GM18511 (cell line): Measurements from ENCODE around the gene PTPN7.
"Not testable (repeated sequence)": the region's sequence is repeated elsewhere in the genome, so short reads cannot be mapped to it uniquely, and the experiment has no call there.

Source experiments
- ATAC-seq: cut with Tn5 transposase; IDR thresholded peaks from one replicate; pipeline ENCODE4 v1.9.1; 2021; ENCODE audit warnings: mild to moderate bottlenecking, moderate library complexity; ENCODE audit not compliant: unreplicated experiment

PTPN7 gene

DNA sequence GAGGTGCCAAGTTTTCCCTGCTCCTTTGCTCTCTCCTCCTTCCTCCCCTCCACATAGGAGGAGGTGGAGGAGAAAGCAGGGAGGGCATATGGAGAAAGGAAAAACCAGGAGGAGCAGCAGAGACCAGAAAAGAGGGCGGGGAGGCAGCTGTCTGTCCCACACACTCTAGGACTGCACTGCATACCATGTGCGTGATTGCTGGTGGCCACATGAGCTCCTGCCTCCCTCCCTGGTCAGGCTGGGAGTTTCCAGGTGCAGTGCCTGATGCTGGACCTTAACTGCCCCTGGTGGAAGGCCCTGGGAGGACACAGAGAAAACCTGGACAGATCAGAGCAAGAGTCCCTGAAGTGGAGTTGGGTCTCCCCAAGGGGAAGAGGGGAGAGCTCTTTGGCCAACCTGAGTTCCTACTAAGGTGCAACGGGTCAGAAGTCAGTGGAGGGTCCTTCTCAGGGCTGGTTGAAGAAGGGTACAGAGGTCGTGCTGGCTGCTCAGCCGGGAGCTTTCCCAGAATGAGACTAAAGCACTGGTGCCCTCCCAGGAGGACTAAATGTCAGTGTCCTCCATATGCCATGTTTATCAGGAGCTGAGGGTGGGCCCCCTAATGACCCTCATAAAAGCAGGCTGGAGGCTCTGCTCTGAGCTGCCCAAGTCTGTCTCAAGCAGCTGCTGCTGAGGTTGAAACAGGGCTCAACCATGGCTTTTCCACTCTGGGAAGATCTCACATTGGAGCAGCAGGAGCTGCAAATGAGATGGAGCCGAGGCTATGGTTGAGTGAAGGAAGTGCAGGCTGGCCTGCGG lies 29.7 kb upstream of the PTPN7 start:
- no peak for ATAC-seq

DNA sequence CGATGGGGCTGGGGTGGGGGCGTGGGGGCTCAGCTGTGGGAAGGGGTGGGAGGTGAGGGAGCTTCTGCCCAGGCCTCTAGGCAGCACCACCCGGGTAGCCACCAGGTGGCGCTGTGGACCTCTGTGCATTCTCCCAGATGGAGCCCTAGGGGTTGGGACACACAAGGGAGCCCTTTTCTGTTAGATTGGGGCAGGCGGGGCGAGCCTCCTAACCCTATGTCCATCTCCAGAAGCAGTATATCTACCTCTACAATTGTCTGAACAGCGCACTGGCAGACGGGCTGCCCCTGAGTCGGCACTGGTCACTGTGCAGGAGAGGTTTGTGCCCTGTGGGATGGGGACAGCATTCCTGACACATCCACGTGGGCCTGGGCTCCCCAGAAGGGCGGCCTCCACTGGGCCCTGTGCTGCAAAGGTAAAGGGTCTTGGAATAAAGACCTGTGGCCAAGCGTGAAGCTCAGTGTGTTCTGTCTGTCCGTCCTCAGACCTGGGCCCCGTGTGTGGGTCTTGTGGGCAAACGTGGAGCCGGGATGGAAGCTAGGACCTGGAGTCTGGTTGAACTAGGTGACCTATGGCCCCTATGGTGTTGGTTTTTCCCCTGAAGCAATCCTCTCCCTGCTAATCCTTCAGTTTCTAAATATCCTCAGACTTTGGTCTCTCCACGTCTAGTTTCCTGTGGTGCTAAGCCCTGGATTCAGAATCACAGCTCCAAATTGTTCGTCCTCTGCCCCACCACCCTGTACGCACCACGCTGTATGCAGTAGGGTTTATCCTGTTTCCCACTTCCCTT lies 28.8 kb upstream of the PTPN7 start:
- no peak for ATAC-seq

DNA sequence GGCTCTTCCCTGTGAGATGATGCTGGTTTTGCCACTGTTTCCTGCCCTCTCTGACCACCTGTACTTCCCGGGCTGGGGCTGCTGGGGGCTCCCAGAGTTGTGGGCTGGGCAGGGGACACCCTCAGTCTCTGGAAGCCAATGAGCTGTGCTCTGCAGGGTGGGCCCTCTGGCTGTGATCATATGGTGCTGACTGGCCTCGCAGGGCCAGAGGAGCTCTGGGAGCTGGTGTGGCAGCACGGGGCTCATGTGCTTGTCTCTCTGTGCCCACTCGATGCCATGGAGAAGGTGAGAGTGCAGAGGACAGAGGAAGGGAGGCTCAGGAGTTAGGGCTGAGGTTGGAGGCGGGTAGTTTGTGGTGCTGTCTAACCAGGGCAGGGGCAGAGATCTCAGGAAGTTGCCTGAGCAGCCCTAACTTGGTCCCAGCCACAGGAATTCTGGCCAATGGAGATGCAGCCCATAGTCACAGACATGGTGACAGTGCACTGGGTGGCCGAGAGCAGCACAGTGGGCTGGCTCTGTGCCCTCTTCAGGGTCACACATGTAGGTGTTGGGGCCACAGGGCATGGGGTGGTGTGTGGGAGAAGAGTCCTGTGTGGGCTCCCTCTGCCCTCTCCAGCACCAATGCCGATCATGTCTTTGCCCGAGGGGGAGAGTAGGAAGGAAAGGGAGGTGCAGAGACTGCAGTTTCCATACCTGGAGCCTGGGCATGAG lies 27.4 kb upstream of the PTPN7 start:
- no peak for ATAC-seq

DNA sequence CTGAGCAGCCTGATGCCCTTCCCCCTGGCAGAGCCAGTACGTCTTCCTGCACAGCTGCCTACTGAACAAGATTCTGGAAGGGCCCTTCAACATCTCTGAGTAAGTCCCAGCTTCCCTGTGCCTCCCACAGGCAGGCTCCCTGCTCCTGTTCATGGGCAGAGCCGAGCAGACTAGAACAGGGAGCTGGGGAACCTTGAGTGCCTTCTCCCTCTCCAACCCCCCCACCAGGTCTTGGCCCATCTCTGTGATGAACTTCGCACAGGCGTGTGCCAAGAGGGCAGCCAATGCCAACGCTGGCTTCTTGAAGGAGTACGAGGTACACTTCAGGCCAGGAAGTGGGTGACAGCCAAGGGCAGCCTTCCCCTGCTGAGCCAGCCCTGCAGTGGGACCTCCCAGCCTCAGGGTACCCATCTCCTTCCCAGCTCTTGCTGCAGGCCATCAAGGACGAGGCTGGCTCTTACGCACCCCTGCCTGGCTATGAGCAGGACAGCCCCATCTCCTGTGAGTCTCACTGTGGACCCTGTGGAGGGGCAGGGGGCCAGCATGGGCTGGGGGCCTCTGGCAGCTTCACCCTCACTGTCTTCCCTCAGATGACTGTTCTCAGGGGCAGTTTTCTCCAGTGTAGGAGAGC lies 26.8 kb upstream of the PTPN7 start:
- ATAC-seq, result no peak

DNA sequence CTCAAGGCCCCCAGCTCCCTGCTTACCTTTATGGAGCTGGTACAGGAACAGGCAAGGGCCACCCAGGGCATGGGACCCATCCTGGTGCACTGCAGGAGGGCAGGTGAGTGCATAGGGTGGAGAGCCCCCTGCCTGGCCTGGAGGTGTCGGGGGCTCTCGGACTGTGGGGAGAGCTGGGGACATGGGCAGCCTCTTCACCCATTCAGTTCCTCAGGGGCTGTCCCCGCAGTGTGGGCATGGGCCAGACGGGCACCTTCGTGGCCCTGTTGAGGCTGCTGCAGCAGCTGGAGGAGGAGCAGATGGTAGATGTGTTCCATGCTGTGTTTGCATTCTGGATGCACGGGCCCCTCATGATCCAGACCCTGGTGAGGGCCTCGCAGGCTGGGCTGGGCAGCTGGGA lies 25.9 kb upstream of the PTPN7 start:
- ATAC-seq, result no peak

DNA sequence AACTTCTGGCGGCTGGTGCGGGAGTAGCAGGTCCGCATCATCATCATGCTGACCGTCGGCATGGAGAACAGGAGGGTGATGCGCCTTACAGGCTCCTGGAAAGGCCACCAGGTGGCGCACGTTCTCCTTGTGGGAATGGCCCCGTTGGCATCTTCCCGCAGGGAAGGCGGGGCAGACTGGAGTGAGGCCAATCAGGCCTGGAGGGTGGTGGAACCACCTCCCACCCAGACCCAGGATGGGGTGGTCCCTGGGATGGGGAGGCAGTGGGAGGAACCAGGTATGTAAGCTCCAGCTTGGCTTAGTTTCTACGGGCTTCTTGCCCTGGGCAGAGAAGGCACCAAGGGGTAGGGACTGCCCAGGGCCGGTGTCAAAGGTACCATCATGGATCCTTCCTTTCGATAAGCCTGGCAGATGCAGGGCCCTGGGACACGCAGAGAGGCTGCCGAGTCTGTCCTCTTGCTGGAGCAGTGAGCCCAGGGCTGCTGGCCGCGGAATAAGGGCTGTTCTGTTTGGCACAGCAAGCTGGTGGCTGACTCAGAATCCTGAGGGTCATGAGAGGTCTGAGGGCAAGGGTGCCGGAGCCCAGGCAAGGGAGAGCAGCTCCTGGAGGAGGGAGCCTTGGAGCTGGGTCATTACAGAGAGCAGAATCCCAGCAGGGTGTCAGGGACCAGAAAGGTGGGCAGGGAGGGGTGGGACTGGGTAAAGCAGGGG lies 24.5 kb upstream of the PTPN7 start:
- no peak for ATAC-seq

DNA sequence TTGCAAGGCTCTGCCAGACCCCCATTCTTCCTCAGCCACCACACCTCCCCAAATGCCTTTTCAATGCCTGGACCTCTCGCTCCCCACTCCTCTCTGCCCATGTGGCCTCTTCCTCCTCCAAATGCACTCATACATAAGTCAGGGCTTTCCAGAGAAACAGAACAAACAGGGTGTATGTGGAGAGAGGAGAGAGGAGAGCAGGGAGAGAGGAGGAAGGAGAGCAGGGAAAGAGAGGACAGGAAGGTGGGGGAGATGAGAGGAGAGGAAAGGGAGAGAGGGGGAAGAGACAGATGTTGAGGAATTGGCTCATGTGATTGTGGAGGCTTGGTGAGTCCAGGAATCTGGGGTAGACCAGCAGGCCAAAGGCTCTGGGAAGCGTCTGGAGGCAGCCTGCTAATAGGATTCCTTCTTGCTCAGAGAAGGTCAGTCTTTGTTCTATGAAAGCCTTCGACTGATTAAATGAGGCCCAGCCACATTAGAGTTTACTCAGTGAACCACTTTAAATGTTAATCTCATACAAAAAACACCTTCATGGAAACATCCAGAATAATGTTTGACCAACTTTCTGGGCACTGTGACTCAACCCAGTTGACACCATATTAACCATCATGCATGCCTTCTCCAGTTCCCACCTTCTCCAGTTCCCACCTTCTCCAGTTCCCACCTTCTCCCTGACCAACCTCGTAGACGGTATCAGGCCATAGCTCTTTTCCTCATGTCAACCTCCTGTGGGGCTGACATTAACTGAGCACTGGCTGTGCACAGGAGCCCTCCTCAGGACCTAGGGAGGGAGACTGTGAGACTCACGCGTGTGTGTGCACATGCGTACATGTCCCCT lies 21.9 kb upstream of the PTPN7 start:
- no peak for ATAC-seq

DNA sequence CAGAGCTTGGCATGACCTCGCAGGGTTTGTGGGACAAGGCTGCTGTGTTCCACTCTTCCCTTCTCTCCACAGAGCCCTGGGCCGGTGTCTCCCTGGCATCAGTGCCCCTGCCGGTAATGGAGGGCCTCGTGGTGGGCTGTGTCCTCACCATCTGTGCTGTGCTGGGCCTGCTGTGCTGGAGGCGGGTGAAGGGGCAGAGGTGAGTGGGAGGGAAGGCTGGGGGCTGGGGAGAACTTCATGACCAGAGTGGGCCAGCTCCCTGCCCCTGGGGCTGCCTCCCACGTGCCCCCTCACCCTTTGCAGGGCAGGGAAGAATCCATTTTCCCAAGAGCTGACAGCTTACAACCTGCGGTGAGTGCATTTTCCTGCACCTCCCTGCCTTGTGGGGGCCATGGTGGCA lies 21.2 kb upstream of the PTPN7 start:
- no peak for ATAC-seq

DNA sequence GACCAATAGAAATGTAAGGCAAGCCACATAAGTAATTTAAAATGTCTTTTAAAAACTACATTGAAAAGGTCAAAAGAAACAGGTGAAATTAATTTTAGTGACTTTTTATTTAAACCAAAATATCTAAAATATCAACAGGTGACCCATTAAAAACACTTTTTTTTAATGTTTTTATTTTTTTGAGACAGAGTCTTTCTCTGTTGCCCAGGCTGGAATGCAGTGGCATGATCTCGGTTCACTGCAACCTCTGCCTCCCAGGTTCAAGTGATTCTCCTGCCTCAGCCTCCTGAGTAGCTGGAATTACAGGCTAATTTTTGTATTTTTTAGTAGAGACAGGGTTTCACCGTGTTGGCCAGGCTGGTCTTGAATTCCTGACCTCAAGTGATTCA lies 20.3 kb upstream of the PTPN7 start:
- not testable (repeated sequence) for ATAC-seq

DNA sequence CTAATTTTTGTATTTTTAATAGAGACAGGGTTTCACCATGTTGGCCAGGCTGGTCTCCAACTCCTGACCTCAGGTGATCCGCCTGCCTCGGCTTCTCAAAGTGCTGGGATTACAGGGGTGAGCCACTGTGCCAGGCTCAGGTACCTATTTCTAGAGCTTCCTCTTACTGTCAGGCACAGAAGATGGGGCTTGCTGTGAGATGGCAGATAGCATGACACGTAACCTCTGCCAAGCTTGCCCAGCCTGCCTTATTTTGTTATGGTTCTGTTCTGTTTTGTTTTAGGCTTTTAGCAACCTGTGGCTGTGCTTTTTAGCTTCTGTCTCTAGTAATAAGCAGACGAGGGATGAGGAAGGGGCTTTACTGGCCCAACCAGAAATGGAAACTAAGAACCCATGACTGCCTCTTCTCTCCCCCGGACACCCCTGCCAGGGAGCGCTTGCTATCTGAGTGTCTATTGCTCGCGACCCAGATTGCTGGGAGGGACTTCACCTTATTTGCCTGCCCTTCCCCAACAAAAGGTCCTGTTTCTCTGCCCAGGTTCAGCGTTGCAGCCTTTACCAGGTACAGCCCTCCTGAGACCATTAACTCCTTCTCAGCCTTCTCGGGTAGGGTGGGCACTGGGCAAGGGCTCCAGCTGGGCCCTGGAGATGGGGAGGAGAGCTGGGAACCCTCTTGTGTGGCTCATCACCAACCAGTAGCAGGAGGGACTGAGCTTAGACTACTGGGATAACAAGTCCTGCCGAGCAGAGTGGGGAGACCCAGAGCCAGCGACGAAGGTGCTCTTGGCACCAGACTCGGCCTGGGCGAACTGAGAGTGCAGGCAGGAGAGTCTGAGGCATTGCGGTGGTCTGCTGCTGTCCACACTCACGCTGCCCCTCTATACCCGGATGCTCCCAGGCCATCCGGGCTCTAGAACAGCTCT lies 19.7 kb upstream of the PTPN7 start:
- no peak for ATAC-seq

DNA sequence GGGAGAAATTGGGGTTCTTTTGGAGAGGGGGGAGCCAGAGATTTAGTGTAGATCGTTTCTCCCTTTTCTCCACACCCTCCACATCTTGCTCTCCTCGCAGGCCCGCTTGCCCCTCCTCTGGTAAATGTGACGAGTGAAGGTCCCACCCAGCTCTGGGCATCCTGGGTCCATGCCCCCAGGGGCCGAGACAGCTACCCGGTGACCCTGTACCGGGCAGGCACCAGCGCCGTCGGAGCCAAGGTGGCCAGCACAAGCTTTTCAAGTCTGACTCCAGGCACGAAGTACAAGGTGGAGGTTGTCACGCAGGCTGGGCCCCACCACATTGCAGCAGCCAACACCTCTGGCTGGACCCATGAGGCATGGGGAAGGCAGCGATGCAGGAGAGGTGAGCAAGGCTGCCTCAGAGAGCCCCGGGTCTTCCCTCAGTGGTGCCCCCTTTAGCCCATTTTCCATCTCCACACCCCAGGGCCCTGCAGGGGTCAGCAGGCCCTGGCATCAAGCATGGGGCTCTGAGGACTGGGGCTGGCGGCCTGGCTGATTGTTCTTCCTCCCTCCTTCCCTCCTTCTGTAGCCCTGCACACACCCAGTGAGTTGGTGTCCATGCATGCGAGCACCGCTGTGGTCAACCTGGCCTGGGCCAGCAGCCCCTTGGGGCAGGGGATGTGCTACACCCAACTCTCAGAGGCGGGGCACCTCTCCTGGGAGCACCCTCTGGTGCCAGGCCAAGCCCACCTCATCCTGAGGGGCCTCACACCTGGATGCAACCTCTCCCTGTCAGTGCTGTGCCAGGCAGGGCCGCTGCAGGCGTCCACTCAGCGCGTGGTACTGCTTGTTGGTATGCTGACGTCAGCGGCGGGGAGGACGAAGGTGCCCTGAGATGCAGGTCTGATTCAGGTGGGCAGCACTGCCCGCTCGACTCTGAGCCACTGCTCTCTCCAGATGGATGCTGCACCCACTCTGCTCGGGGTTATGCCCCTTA lies 16.8 kb upstream of the PTPN7 start:
- no peak for ATAC-seq

DNA sequence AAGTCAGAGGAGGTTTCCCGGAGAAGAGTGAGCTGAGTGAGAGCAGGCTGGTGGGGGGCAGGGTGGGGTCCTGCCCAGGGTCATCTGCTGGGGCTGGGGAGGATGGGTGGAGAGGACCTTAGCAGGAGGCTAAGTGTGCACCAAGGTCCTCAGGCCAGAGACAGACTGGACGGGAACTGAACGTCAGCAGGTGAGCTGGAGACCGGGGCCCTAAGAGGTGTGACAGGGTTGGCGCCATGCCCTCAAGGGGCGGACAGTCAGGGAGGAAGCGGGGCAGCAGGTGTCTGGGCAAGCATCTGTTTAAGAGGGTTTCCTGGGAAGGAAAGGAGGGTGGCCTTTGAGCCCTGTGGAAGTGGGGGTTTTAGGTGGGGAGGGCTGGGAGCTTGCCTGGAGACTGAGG lies 13.6 kb upstream of the PTPN7 start:
- no peak for ATAC-seq

DNA sequence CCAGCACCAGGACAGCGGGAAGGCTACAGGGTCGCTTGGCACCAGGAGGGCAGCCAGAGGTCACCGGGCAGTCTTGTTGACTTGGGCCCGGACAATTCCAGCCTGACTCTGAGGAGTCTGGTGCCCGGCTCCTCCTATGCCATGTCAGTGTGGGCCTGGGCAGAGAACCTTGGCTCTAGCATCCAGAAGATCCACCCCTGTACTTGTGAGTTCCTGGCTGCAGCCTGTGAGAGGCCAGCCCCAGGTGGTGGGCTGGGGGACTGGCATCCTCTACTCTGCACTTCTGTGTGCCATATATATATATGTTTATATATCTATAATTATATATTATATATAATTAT lies 11.6 kb upstream of the PTPN7 start:
- ATAC-seq, result no peak

DNA sequence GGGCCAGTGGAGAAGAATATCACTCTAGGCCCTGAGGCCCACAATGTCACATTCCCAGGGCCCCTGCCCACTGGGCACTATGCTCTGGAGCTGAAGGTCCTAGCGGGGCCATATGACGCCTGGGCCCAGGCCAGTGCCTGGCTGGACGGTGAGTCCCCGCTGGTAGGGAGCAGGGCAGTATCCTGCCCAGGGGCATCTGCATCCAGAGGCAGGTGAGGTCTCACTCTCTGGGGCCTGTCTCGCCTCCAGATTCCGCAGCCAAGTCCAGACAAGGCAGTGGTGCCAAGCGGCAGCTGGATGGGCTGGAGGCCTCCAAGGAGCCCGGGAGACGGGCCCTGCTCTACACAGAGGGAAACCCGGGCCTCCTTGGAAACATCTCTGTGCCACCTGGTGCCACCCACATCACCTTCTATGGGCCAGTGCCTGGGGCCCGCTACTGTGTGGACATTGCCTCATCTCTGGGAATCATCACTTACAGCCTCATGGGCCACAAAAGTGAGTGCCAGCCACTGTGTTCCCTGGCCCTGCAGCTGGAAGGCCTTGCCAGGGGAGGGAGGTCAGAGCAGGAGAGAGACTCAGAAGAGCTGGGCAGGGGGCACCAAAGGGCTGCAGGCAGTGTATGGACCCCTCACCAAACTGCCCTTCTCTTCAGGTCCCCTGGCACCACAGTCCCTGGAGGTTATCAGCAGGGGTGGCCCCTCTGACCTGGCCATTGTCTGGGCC lies 11.1 kb upstream of the PTPN7 start:
- no peak for ATAC-seq

DNA sequence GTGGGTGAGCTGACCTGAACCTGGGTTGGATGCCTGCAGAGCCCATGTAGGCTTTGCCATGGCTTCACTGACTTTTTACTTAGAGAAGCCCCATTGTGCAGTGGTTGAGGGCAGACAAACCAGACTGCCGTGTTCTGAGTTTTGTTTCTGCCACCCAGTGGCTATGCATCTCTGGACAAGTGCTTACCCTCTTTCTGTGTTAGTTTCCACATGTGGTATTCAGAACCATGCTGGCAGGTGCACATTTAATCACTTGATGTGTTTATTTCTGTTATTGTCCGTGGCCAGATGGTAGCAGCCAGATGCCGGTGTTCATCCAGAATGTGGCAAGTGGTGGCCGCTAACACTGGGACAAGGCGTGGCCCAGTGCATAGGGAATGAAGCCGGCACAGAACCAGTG lies 10.3 kb upstream of the PTPN7 start:
- ATAC-seq, result no peak

DNA sequence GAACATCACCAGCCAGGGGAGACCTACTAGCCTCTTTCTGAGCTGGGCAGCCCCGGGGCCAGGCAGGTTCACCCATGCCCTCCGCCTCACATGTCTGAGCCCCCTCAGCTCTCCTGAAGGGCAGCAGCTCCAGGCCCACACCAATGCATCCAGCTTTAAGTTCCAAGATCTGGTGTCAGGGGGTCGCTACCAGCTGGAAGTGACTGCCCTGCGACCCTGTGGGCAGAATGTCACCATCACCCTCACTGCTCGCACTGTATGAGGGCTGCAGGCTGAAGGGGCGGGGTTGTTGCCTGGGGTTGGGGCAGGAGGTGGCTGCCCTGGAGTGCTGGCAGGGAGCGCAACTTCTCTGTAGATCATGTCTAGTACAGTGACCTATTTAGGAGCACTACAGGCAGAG lies 8.5 kb upstream of the PTPN7 start:
- ATAC-seq, result no peak
